Astrocyte (in vitro differentiated cells and primary cell): ENCODE data around the gene C3.

Experiments
- EZH2 ChIP-seq: IDR thresholded peaks from 2 replicates; pipeline ENCODE4 v1.6.1; 2012; ENCODE audit warnings: mild to moderate bottlenecking, low read length, inconsistent platforms; ENCODE audit not compliant: insufficient read depth
- TF ChIP-seq, protein P1 (sequence below): IDR thresholded peaks from 2 replicates; pipeline ENCODE4 v1.5.1; 2011; ENCODE audit warnings: low read depth, mild to moderate bottlenecking, inconsistent platforms, low read length, moderate library complexity; ENCODE audit not compliant: insufficient read depth

DNA sequence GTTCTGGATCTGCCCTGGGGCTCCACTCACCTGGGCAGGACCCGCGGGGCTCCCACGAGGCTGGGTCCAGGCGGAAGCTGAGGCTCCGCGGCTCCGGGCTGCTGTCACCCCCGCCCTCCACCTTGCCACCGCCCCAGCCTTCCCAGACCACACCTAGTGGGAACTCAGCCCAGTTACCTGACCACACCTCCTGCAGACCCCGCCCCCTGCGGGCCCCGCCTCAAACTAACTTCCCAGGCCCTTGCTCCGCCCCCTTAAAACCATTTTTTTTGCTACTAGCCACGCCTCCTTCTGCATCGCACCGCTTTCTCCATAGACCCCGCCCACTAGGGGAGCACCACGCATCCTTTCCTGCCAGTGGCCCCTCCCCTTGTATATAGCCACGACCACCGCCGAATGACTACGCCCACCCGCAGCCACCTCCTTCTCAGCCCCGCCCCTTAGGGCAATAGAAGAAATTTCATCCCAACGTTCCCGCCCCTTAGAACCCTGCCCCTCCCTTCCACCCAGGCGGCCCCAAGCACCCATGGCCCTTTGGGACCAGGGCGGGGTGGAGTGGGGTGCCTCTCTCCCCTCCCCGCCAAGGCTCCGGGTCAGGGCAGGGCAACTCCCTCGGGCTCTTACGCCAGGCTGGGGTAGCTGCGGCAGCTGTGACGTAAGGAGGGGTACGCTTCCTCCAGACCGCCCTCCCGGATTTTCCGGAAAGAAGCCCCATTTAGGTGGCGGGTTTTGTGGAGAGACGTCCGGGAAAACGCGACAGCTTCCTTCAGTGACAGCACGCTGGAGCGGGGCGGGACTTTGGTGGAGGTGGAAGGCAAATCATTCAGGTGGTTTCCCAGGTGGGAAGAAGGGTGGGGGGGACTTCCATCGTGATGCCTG, 47.1 kb upstream of the C3 start, which contains the start of gene SH2D3A:
- TF ChIP-seq, protein P1, sequence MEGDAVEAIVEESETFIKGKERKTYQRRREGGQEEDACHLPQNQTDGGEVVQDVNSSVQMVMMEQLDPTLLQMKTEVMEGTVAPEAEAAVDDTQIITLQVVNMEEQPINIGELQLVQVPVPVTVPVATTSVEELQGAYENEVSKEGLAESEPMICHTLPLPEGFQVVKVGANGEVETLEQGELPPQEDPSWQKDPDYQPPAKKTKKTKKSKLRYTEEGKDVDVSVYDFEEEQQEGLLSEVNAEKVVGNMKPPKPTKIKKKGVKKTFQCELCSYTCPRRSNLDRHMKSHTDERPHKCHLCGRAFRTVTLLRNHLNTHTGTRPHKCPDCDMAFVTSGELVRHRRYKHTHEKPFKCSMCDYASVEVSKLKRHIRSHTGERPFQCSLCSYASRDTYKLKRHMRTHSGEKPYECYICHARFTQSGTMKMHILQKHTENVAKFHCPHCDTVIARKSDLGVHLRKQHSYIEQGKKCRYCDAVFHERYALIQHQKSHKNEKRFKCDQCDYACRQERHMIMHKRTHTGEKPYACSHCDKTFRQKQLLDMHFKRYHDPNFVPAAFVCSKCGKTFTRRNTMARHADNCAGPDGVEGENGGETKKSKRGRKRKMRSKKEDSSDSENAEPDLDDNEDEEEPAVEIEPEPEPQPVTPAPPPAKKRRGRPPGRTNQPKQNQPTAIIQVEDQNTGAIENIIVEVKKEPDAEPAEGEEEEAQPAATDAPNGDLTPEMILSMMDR: no peak
- TF ChIP-seq EZH2: peak; percentile 36
